Effector CD4-positive, alpha-beta T cell (primary cell): ENCODE data around the gene HOGA1.
"Not testable (repeated sequence)": the region's sequence is repeated elsewhere in the genome, so short reads cannot be mapped to it uniquely, and the experiment has no call there.

ENCODE experiments used
- DNase-seq: peaks from one replicate; pipeline ENCODE4 v3.0.0-alpha.2; 2020

Gene HOGA1

DNA sequence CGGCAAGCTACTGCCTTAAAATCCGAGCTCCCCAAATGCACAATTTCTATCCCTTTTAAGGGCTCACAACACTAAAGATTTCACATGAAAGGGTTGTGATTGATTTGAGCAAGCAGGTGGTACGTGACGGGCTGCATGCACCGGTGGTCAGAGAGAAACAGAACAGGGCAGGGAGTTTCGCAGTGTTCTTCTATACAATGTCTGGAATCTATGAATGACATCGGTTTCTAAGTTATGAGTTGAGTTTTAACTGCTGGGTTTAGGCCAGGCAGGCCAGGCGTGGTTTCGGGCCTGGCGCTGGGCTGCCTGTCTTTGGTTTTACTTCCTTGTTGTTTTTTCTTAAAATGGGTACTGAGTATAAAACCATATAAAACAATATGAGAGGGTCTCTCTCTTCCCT is 28.6 kb upstream of the HOGA1 start:
- not testable (repeated sequence) for DNase-seq

DNA sequence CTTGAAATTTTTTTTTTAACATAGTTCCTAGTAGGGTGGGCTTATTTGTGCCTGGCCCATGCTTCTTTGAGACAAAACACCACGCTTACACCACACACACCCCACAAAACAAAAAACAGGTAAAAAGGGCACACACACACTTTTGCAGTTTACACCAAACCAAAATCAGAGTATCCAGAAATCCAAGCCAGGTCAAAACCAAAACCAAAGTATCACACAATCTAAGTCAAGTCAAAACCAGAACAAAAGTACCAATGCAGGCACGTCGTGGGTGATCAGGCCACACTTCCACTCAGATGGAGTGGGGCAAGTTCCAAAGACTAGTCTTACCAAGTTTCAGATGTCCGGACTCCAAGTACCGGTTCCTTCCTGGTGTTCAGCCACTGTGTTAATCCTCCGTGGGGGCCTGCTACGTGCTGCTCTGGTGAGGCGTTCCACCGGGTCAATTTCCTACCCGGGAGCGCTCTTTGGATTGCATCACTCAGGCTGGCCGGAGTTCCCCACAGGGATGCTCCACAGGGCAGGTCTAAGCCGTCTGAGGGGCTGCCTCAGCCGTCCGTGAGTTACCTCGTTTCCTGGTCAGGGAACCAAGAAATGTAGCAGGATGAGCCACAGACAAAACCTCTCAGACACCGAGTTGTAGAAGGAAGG is 23.3 kb upstream of the HOGA1 start:
- DNase-seq = not testable (repeated sequence)

DNA sequence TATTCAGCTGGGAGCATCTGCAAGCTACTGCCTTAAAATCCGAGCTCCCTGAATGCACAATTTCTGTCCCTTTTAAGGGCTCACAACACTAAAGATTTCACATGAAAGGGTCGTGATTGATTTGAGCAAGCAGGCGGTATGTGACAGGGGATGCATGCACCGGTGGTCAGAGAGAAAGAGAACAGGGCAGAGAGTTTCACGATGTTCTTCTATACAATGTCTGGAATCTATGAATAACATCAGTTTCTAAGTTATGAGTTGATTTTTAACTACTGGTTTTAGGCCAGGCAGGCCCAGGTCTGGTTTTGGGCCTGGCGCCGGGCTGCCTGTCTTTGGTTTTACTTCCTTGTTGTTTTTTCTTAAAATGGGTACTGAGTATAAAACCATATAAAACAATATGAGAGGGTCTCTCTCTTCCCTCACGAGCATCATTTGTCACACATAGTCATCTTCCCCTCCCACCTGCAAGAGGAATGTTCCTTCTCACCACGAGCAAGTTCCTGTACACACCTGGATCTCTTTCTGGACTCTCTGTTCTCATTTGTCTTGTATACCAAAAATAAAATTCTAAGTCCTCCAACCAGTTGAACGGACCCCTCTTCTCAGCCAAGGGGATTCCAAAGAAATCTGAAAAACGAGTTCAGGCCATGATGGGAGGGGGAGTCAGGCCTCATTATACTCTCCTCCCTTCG is 22.7 kb upstream of the HOGA1 start:
- not testable (repeated sequence) for DNase-seq

DNA sequence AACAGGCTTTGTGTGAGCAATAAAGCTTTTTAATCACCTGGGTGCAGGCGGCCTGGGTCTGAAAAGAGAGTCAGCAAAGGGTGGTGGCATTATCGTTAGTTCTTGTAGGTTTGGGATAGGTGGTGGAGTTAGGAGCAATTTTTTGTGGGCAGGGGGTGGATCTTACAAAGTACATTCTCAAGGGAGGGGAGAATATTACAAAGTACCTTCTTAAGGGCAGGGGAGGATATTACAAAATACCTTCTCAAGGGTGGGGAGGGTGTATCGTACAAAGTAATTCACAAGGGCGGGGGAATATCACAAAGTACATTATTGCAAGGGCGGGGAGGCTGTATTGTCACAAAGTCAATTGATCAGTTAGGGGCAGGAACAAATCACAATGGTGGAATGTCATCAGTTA is 21.9 kb upstream of the HOGA1 start:
- DNase-seq = not testable (repeated sequence)

DNA sequence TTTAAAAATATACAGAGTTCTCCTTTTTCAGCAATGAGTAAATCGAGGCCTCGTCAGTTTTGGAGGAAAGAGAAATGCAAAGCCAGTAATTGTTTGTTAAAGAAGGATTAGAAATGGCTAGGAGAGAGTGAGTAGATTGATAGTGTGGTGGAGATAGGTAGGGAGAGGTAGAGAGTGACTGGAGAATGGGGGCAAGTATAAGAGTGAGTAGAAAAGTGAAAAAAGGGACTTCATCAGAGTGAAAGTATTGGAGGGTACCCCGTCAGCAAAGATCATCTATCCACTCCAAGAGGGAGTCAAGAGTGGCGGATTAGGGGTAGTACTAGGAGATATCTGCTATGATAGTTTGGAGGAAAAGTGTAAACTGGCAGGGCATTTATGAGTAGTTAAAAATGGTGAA is 20.9 kb upstream of the HOGA1 start:
- no peak for DNase-seq

DNA sequence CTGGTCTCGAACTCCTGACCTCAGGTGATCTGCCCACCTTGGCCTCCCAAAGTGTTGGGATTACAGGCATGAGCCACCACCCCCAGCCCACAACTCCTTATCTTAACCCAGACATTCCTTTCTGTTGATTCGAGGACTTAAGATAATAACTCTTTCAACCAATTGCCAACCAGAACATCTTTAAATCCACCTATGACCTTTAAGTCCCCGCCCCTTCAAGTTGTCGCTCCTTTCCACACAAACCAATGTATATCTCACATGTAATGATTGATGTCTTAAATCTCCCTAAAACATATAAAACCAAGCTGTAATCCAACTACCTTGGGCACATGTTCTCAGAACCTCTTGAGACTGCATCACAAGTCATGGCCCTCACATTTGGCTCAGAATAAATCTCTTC is 19.4 kb upstream of the HOGA1 start:
- DNase-seq = no peak

DNA sequence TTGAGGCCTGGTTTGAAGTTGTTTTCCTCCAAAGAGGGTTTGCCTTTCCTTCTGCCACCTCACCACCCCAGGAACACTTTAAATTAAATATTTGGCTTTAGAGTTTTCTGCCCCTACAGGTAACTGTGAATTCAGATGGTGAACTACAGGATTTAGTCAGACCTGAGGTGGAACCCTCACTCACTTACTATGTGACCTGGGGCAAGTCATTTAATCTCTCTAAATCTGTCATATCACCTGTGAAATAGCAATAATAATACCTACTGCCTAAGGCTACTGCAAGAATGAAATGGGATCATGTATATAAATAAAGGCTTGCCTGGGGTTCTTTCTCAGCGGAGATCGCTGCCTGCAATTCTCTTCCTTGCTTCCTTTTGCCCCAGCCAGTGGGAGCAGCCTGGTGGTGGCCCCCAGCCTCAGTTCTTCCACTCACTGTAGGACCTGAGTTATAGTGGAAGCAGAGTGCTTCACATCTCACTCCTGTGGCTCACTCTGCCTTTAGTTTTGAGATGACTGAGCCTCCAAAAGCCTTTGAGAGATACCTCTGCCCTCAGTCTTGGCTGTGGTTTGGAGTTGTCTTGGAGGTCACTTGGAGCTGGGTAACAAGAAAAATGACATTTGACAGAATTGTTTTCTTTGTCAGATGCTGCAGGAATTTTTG is 17.7 kb upstream of the HOGA1 start:
- DNase-seq = no peak

DNA sequence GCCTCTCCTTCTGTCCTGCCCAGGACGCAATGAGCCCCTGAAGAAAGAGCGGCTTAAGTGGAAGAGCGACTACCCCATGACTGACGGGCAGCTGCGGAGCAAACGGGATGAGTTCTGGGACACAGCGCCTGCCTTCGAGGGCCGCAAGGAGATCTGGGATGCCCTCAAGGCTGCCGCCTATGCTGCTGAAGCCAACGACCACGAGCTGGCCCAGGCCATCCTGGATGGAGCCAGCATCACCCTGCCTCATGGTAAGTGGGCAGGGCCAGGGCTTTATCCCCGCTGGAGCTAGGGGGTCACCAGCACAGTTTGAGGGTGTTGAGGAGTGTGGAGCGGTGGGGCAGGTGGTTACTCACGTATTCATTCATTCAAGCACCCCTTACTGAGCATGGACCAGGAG is 16.3 kb upstream of the HOGA1 start:
- DNase-seq = no peak

DNA sequence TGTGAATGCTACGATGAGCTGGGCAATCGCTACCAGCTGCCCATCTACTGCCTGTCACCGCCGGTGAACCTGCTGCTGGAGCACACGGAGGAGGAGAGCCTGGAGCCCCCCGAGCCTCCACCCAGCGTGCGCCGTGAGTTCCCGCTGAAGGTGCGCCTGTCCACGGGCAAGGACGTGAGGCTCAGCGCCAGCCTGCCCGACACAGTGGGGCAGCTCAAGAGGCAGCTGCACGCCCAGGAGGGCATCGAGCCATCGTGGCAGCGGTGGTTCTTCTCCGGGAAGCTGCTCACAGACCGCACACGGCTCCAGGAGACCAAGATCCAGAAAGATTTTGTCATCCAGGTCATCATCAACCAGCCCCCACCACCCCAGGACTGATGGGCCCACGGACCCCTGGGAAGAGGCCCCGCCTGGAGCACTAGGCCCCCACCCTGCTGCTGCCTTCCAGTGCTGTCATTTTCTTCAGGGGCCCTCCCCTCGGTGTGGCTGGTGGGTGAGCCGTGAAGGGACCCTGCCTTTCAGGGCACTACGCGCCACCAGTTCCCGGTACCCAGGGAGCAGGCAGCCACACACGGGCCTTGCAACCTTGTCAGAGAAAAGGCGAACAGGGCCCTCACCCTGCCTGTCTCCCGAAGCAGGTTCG is 13.9 kb upstream of the HOGA1 start:
- no peak for DNase-seq

DNA sequence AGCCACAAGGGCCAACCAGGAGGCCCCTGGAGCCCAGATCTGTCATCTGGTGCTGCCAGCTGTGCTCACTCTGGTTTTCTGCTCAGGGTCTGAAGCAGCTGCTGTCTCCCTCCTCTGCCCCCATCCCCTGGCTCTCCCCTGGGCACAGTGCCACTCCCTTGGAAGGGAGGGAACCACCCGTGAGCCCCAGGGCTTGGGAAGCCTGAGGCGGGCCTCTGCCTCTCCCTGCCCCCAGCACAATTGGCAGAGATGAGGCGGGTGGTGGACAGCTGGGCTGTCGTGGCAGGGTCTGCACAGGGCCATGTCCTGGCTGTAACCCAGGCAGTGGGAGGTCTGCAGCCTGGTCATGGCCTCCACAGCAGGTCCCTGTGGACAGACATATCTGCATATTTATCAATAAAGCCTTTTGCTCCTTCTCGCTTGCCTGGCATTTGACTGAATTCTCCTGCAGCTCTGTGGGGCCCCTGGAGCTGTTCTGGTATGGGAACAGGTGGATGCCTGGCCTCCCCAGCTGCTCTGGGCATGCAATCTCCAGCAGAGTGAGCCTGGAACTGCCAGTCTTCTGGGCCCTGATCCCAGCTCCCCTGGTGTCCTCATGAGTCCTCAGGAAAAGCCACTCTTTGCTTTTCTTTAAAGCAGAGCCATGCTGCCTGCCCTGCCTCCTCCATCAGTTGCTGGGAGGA is 13.3 kb upstream of the HOGA1 start:
- DNase-seq = no peak

DNA sequence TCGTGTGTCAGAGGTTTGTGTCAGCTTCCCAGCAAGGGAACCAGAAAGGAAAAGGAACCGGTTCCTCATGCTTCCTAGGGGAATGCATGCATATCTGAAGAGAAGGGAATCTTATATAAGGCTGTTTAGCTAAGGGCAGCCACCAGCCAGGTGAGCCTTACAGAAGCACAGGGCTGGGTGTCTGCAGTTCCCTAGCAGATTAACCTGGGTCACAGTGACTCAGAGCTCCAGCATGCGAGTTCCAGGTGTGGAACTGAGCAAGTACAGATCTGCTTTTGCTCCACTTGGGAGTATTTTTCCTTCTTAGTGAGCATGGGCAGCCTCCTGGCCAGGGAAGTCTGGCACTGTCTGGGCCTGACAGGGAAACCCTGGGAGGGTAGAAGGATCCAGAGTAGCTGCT is 12.6 kb upstream of the HOGA1 start:
- no peak for DNase-seq

DNA sequence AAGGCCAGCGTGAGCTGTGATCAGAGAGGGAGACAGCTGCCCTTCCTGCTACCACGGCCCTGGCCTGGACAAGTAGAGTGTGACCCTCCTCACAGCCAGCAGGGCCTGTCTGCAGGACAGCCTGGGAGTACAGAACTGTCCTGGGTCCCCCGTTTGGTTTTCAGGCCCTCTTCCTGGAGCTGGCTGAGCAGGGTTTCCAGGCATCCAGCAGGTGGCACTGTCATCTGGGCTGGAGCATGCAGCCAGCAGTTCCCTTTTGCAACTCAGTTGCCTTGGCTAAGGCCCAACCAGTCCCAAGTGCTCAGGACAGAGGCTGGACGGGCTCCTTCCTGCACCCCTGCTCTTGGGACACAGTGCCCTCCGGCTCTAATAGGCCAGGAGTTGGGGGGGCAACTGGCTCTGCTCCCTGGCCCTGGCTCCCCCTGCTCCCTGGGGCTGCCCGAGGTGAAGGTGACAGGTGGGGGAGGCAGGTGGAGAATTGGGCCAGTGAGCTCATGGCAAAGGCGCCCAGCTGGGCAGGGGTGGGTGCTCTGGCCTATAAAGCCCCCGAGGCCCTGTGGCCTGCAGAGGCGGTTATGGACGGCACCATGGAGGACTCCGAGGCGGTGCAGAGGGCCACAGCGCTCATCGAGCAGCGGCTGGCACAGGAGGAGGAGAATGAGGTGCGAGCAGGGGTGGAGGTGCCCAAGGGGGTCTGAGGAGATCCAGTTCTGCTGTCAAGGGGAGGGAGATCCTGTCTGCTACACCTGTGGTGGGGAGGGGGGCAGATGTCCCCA is 11.8 kb upstream of the HOGA1 start, which contains the start of gene ANKRD2:
TSS of gene ANKRD2 (plus strand) at position 566 of the 776 bp plus-strand sequence. CDS start at position 576, 10 bp downstream.
- peak; percentile 11 for DNase-seq

DNA sequence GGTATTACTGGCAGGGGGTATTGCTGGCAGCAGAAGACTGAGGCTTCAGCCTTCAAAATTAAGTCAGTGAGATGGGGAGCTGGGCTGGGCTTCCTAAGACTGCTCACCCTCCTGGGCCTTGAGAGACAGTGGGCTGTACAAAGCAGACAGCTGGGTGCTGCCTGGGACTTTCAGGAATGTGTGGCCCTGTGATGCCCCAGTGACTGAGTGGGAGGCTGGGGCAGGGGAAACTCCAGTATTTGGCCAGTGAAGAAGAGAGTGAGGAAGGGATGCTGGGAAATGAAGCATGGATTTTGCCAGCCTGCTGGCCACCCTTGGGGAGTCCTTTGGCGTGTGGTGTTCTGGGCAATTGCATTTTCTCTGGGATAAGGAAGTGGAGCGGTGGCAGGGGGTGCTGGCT is 11.2 kb upstream of the HOGA1 start:
- no peak for DNase-seq

DNA sequence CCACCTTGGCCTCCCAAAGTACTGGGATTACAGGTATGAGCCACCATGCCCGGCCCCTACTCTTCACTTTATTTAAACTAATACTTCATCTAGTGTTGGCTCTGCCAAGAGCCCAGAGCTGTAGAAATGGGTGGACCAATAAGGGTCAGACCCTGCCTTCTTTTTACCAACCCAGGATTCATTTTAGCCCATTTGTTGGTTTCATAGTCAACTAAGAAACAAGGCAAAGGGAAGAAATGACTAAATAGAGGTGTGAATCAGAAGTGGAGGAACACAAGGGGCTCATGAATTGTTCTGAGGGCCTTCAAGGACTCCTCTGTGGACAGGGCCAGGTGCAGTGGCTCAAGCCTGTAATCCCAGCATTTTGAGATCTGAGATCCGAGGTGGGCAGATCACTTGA is 10.5 kb upstream of the HOGA1 start:
- DNase-seq = no peak

DNA sequence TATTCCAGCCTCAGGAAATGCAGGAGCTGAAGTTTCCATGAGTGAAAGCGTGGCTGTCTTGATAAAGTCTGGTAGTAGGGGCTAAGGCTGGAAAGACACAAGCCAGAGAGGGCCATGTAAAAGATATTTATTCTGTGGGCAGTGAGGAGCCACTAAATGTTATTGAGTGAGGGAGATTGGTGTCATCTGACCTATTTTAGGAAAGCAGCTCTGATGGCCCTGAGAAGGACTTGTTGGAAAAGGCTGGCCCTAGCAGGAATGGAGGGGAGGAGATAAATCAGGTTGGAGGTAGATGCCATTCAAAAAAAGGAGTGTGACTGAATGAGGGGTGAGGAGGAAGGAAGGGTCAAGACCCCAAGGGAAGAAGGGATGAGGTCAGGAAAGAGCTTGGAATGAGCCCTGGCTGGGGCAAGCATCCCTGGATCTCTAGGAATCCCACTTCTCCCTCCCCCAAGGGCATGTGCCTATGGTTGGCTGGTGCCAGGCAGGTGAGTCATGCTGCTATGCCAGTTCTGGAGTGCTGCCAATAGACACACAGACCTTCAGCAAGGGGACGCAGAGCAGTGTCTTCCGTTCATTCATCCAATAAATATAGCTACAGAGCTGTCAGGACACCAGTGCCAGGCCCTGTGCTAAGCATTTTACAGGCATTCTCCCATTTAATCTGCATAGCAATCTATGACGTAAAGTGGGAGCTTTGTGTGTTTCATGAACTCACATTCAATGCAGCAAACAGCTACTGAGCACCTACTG is 9.6 kb upstream of the HOGA1 start:
- no peak for DNase-seq

DNA sequence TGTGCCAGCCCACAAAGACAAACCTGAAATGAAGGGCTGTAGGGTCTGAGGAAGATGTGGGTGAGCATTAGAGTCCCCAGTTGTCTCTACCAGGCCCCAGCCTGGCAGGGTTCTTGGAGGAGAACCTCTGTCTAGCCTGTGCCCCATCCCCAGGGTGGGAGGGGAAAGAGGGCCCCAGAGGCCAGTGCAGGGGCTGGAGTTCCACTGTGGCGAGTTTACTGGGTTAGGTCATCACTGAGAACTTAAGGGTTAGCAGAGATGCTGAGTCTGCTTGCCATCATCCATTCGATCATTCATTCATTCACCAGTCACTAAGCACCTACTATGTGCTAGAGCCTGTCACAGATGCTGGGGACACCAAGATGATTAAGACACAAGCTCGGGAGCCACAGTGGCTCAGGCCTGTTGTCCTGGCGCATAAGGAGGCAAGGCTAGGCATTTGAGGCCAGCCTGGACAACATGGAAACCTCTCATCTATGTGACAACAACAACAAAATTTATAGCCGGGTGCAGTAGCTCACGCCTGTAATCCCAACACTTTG is 9.0 kb upstream of the HOGA1 start:
- DNase-seq = no peak

DNA sequence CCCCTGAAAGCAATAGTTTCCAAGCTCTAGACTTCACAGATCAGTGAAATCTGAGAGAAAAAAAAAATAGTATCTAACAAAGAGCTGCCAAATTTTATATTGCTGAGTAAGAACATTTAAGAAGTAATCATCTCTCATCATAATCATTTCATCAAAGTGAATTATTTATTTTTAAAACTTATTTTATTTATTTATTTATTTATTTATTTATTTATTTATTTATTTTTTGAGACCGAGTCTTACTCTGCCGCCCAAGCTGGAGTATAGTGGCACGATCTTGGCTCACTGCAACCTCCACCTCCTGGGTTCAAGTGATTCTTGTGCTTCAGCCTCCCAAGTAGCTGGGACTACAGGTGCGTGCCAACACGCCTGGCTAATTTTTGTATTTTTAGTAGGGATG is 7.7 kb upstream of the HOGA1 start:
- not testable (repeated sequence) for DNase-seq

DNA sequence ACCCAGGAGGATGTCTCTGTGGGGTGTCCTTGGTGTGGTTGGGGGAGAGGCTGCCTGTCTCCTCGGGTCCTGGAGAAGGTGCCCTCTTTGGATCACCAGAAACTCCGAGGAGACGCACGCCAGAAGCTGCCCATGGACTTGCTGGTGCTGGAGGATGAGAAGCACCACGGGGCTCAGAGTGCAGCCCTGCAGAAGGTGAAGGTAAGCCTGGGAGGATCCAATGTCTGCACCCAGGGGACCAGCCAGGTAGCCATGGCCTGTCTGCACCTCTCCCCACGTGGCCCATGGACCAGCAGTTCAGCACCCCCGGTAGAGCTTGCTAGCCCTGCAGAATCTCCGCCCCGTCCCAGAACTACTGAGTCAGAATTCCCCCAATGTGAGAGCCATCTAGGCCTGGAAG is 6.5 kb upstream of the HOGA1 start:
- DNase-seq = no peak

DNA sequence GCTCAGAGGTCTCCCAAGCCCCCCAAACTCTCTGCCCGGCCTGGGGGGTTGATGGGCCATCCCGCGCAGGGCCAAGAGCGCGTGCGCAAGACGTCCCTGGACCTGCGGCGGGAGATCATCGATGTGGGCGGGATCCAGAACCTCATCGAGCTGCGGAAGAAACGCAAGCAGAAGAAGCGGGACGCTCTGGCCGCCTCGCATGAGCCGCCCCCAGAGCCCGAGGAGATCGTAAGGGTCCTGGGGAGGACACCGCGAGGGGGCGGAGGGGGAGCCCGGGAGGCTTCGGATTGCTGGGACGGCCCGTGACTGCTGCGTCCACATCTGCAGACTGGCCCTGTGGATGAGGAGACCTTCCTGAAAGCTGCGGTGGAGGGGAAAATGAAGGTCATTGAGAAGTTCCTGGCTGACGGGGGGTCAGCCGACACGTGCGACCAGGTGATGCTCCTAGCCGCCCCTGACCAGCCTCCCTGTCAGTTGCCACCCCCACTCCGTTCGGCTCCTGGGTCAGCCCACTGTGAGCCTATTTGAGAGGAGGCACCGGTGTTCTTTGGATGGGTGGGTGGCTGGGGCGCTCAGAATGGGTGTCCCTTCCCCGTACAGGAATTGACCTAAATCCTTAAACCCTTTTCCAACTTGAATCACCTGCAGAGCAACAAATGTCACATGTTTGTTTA is 5.9 kb upstream of the HOGA1 start:
- DNase-seq = no peak
